SK-N-SH (cell line): ENCODE data around the gene NEU2. TPM values are rescaled to one million over a fixed set of nuclear protein-coding genes. Genes with fewer than 3 reads are reported as not detected.

Experiments
- CTCF ChIA-PET: fragments of 300-600, 350-600 bp; formaldehyde crosslinking; extraction: SDS; loops from one replicate; lab custom pipeline; 2021; lab: Yijun Ruan, JAX
- POLR2A ChIA-PET: fragments of 350-600 bp; sonication (Branson Sonifier 250); formaldehyde crosslinking; extraction: SDS; loops from one replicate; lab custom pipeline; 2020; ENCODE audit warnings: antibody characterized with exemption, inconsistent platforms; lab: Yijun Ruan, JAX
- DNase-seq: peaks from one replicate; pipeline ENCODE4 v3.0.0; 2012
- H2AFZ ChIP-seq: fragments of 200-600 bp; sonication (generic); 2 replicates; pipeline ENCODE4 v1.8.1; 2016; ENCODE audit warnings: antibody characterized with exemption, mild to moderate bottlenecking, low read depth
- H3F3A ChIP-seq: fragments of 200-600 bp; sonication (generic); replicated peaks from 2 replicates; pipeline ENCODE3; 2016; ENCODE audit warnings: antibody characterized with exemption, mild to moderate bottlenecking; ENCODE audit not compliant: insufficient read depth
- H3K27ac ChIP-seq, 2 experiments: fragments of 200-500 bp in 1 of 2; fragments of 200-600 bp in 1 of 2; sonication (Bioruptor generic) in 1 of 2; sonication (generic), shearing (Covaris generic) in 1 of 2; 2 replicates each; pipeline versions ENCODE4 v1.5.1 to v1.6.1; 2014 to 2016; ENCODE audit warnings: low read depth in 2 of 2, inconsistent platforms in 1 of 2, low read length in 1 of 2, mild to moderate bottlenecking in 1 of 2, mixed read lengths in 1 of 2
- H3K27me3 ChIP-seq: fragments of 200-600 bp; sonication (generic), shearing (Covaris generic); 2 replicates; pipeline ENCODE4 v1.6.1; 2016; ENCODE audit warnings: mixed run types; ENCODE audit not compliant: insufficient read depth
- H3K36me3 ChIP-seq, 2 experiments: fragments of 200-500 bp in 1 of 2; fragments of 200-600 bp in 1 of 2; sonication (Bioruptor generic) in 1 of 2; sonication (generic) in 1 of 2; replicated peaks in 1 of 2; 2 replicates each; pipeline versions ENCODE3 to v1.5.1; 2014 to 2016; ENCODE audit warnings: low read length in 1 of 2, mild to moderate bottlenecking in 1 of 2; ENCODE audit not compliant: insufficient read depth in 2 of 2, control insufficient read depth in 1 of 2
- H3K4me1 ChIP-seq, 2 experiments: fragments of 200-500 bp in 1 of 2; fragments of 200-600 bp in 1 of 2; sonication (Bioruptor generic) in 1 of 2; sonication (generic), shearing (Covaris generic) in 1 of 2; 2 replicates each; pipeline versions ENCODE4 v1.5.1 to v1.6.1; 2014 to 2016; ENCODE audit warnings: low read depth in 1 of 2, low read length in 1 of 2, mixed run types in 1 of 2; ENCODE audit not compliant: insufficient read depth in 2 of 2, control insufficient read depth in 1 of 2
- H3K4me2 ChIP-seq: fragments of 200-600 bp; sonication (generic), shearing (Covaris generic); 2 replicates; pipeline ENCODE4 v1.6.1; 2017; ENCODE audit warnings: mixed run types
- H3K4me3 ChIP-seq, 2 experiments: fragments of 200-500 bp in 1 of 2; fragments of 200-600 bp in 1 of 2; sonication (Bioruptor generic) in 1 of 2; sonication (generic), shearing (Covaris generic) in 1 of 2; 2 replicates each; pipeline versions ENCODE4 v1.5.1 to v1.8.1; 2014 to 2016; ENCODE audit warnings: low read depth in 2 of 2, inconsistent platforms in 1 of 2, low read length in 1 of 2, mild to moderate bottlenecking in 1 of 2, mixed read lengths in 1 of 2, moderate library complexity in 1 of 2
- H3K79me2 ChIP-seq: fragments of 200-600 bp; sonication (generic); 2 replicates; pipeline ENCODE4 v1.8.1; 2017; ENCODE audit warnings: mild to moderate bottlenecking; ENCODE audit not compliant: insufficient read depth
- H3K9ac ChIP-seq: fragments of 200-600 bp; sonication (generic); 2 replicates; pipeline ENCODE4 v1.6.1; 2017; ENCODE audit warnings: mixed run types
- H3K9me2 ChIP-seq: fragments of 200-600 bp; sonication (generic); 2 replicates; pipeline ENCODE4 v1.6.1; 2017; ENCODE audit warnings: mixed run types
- H3K9me3 ChIP-seq: fragments of 200-600 bp; sonication (generic); 2 replicates; pipeline ENCODE4 v1.6.1; 2017; ENCODE audit warnings: mixed run types, mild to moderate bottlenecking, moderate library complexity
- H4K20me1 ChIP-seq: fragments of 200-600 bp; sonication (generic); 2 replicates; pipeline ENCODE4 v1.6.1; 2017; ENCODE audit warnings: mild to moderate bottlenecking, mixed run types; ENCODE audit not compliant: insufficient read depth
- CHD2 ChIP-seq: fragments of 150-350 bp; IDR thresholded peaks from 2 replicates; pipeline ENCODE4 v1.6.1; 2018; ENCODE audit warnings: low read length; ENCODE audit not compliant: partially characterized antibody
- CTCF ChIP-seq: fragments of 200-600 bp; sonication (generic); IDR thresholded peaks from 2 replicates; pipeline ENCODE4 v1.6.1; 2017; ENCODE audit warnings: antibody characterized with exemption, mild to moderate bottlenecking, moderate library complexity
- EP300 ChIP-seq, 2 experiments: IDR thresholded peaks; 2 replicates each; pipeline versions ENCODE4 v1.4.0 to v1.6.1; 2012; ENCODE audit warnings: borderline replicate concordance in 1 of 2, low read depth in 1 of 2, low read length in 1 of 2
- EZH2phosphoT487 ChIP-seq: fragments of 200-600 bp; sonication (generic); IDR thresholded peaks from 2 replicates; pipeline ENCODE4 v1.6.1; 2017; ENCODE audit warnings: low read depth, mixed run types, mild to moderate bottlenecking, antibody characterized with exemption, moderate library complexity, borderline replicate concordance
- FOSL2 ChIP-seq: IDR thresholded peaks from 2 replicates; pipeline ENCODE4 v1.4.0; 2012; ENCODE audit warnings: low read depth, mild to moderate bottlenecking, moderate library complexity, borderline replicate concordance
- FOXJ3 ChIP-seq: sonication (generic); formaldehyde crosslinking; IDR thresholded peaks from 2 replicates; pipeline ENCODE4 v1.5.1; 2020; ENCODE audit warnings: mild to moderate bottlenecking, missing genetic modification reagents
- FOXM1 ChIP-seq: IDR thresholded peaks from 2 replicates; pipeline ENCODE4 v1.4.0; 2012; ENCODE audit warnings: low read depth, mild to moderate bottlenecking
- GABPA ChIP-seq: IDR thresholded peaks from 2 replicates; pipeline ENCODE4 v1.4.0; 2012; ENCODE audit warnings: low read depth, mild to moderate bottlenecking
- GATA2 ChIP-seq: sonication (generic); formaldehyde crosslinking; IDR thresholded peaks from 2 replicates; pipeline ENCODE4 v1.5.0; 2020; ENCODE audit warnings: mild to moderate bottlenecking, missing genetic modification reagents
- JUND ChIP-seq: IDR thresholded peaks from 2 replicates; pipeline ENCODE4 v1.4.0; 2012
- NRF1 ChIP-seq: IDR thresholded peaks from 2 replicates; pipeline ENCODE4 v1.6.1; 2012; ENCODE audit warnings: low read depth, mild to moderate bottlenecking, low read length
- RAD21 ChIP-seq: IDR thresholded peaks from 2 replicates; pipeline ENCODE4 v1.6.1; 2012; ENCODE audit warnings: mild to moderate bottlenecking, low read length
- RCOR1 ChIP-seq: fragments of 150-350 bp; IDR thresholded peaks from 2 replicates; pipeline ENCODE4 v1.6.1; 2017; ENCODE audit warnings: antibody characterized with exemption, low read length
- TEAD4 ChIP-seq: IDR thresholded peaks from 2 replicates; pipeline ENCODE4 v1.4.0; 2012; ENCODE audit warnings: mild to moderate bottlenecking, borderline replicate concordance; ENCODE audit not compliant: insufficient read depth
- ZBTB33 ChIP-seq: IDR thresholded peaks from 2 replicates; pipeline ENCODE4 v1.4.0; 2012; ENCODE audit warnings: low read depth, borderline replicate concordance
- WGBS: methylation state at CpG from one replicate; pipeline ENCODE4 v1.1.6; 2017; ENCODE audit warnings: low lambda C conversion rate; 5-methylcytosine and 5-hydroxymethylcytosine counted together
- polyA plus RNA-seq, 3 experiments: library from polyadenylated mRNA; depleted of rRNA; stranded (reverse); fragments of >200 nt; gene quantifications; 2 replicates each; pipeline ENCODE4 v1.2.3, GENCODE V29; 2012

NEU2 gene
- polyA plus RNA-seq, 1 of the 3 experiments (the other 2 are of a cell fraction) = not detected

GRCh38 chr2:233063269-233063975 lies 30.9 kb downstream of the NEU2 start:
- no peak overlapping the region for H2AFZ ChIP-seq
- no peaks in the 10 kb centered on the region for H3F3A ChIP-seq
- no peaks in the 10 kb centered on the region for H3K36me3 ChIP-seq
- peaks cover 0 to 16% of the 10 kb centered on the region in 2 experiments; a peak in 1 of 4 replicates for H3K4me1 ChIP-seq
- no peak overlapping the region for H3K4me3 ChIP-seq
- ChIA-PET CTCF (interaction anchor here (1.3 to 3.7 kb wide), 2 partner anchors 10 to 16 kb away, joined by 4 to 23 read pairs; no protein-coding TSS in a partner anchor), POLR2A (no interaction called here)
- 72% methylated on average over 10 of the region's 13 CpGs for WGBS
- H3K9me3 ChIP-seq = no peaks in the 10 kb centered on the region
- no peaks in the 10 kb centered on the region for H3K79me2 ChIP-seq
- no peak for DNase-seq
- no peaks in the 10 kb centered on the region for H3K9me2 ChIP-seq
- H3K27ac ChIP-seq = no peak overlapping the region
- no peak overlapping the region for H3K9ac ChIP-seq
- no peak for TF ChIP-seq GATA2 (CRISPR knock-in tag)
- no peak for TF ChIP-seq FOXM1
- no peak for TF ChIP-seq FOSL2
- TF ChIP-seq NRF1 = no peak
- no peak for TF ChIP-seq JUND
- TF ChIP-seq RCOR1 = no peak
- TF ChIP-seq GABPA = no peak
- TF ChIP-seq RAD21 = no peak
- TF ChIP-seq EP300 (IDR thresholded peaks at IDR 0.05; ENCODE audit: borderline replicate concordance in 1 of 2, low read depth in 1 of 2, low read length in 1 of 2) = no peak
- no peak for TF ChIP-seq TEAD4
- TF ChIP-seq FOXJ3 (CRISPR knock-in tag) = no peak
- TF ChIP-seq CTCF = no peak
- TF ChIP-seq CHD2 = no peak
- no peak for TF ChIP-seq EZH2phosphoT487
- TF ChIP-seq ZBTB33 = no peak
- no peaks in the 10 kb centered on the region for H3K27me3 ChIP-seq
- H3K4me2 ChIP-seq = no peak overlapping the region
- no peaks in the 10 kb centered on the region for H4K20me1 ChIP-seq
